T-helper 1 cell (primary cell): ENCODE results near the gene TMUB1.

Experiments
- DNase-seq, 5 donors: peaks; one replicate each; pipeline ENCODE4 v3.0.0-alpha.2; 2012 to 2020

Gene TMUB1

DNA sequence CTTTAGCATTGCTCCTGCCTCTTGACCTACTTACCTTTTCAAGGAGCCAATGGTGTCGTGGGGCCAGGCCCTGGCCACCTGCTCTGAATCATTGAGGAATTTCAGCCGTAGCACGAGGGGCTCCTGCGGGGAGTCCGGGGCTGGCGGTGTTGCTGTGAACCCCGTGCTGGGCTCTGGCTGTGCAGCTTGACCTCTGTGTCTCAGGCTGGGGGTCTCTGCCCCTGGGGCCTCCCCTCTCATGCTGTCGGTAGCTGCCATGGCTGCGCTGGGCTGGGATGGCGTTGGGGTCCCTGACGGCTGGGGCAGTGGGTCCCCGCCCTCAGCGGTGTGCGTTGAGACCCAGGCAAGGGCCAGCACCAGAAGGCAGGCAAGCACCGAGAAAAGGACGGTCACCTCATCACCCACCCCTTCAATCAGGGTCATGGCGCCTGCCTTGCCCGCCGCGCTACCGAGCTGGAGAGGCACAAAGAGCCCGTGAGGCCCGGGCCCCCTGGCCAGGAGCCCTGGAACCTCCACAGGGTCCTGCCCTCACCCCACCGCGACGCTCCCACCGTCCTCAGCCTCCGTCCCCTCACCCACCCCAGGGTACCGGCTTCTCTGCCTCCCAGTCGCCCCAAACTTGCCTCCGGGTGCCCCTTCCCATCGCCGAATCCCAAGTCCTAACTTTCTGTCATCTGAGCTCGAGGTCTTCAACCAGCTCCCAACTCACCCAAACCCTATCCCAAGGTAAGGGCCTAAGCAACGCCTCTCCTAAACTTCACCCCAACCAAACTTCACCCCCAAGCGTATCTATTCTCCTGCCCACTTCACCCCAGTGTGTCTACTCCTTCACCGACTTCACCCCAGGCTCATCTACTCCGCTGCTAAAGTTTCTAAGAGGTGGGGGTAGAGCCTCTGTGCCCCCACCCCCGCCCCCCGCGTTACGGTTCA lies 887 bp downstream of the TMUB1 start:
- no peak for DNase-seq

DNA sequence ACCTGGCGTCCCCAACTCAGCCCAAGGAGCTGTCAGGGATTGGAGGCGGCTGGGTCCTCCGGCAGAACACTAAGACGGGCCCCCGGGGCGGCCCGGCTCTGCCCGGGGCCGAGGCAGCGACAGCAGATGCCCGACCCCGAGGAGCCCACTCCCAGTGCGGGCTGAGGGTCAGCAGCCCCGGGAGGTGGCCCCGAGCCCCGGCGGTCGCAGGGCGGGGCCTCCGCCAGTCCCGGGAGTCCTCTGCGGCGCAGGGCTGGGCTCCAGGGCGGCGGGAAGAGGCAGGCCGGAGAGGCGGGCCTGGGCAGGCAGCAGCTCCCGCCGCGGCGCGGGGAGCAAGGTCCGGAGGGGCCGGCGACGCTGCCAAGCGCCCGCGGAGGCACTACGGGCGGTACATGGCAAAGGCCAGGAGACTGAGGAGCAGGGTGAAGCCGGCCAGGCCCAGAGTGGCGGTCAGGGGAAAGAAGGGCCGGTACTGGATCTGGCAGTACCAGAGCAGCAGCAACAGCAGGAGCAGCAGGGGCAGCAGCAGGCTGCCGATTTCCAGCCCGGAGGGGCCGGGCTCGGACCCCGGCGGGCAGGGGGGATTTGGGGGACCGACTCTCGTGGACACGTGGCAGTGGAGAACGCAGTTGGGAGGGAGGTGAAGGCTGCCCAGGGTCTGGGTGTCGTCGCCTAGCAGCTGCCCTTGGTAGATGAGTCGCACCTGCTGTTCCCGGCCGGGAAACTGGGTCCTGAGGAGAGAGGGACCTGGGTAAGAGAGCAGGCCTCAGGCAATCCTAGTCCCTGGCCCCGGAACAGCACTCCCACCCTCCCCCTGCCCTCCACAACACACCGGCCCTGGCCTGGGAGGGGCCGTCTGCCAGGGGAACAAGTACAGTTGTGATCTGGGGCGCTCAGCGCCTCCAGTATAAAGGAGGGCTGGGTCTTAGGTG lies 1.9 kb downstream of the TMUB1 start:
- no peak for DNase-seq

DNA sequence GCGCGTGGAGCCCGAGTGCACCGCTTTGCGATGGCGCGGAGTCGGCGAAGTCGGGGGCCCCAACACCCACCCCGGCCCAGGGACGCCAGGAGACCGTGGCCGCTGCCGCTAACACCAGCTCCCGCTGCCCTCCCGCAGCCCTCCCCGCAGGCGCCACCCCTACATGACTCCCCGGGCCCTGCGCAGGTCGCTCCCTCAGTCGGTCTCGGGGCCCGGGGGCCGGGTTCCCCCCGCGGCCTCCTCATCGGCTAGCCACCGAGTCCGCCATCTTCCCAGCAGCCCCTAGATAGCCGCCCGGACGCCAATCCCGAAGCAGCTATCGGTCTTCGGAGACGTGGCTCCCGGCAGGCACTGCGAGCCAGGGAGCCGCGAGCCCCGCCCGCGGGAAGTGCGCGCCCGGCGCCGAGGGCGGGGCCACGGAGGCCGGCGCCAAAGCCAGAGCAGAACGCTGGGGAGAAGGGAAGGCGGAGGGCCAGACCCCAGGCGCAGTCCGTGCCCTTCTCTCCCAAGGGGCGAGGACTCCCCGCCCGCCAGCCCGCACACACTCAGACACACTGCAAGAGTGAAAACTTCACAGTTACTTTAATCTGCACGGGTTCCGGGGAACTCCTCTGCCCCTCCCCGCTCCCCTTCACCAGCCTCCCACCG lies 2.6 kb downstream of the TMUB1 start, which contains the start of gene FASTK:
TSS of gene FASTK (minus strand) at position 288 of the 648 bp plus-strand sequence. CDS start at position 245, 43 bp downstream.
- peak; percentile 82 to 89 (median 86) for DNase-seq

DNA sequence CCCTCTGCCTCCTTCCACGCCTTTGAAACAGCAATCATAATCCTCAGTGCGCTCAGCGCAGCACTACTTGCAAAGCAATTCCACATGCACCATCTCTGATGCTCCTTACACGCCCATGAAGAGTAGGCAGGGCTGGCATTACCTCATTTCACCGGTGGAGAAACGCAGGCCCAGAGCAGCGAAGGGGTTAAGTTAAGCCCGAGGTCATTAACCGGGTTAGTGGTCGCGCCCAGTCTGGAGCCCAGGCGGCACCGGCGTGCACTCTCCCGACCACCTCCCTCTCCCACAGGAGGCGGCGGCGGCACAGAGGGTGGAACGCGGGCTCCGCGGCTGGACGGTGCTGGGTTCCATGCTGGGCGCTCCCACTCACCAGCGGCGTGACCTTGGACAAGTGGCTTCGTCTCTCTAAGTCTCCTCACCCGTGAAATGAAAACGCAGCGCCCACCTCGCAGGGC lies 3.2 kb downstream of the TMUB1 start:
- DNase-seq, result no peak

- no peak for DNase-seq
Observed at GRCh38 chr7:151079199-151079910, 3.9 kb downstream of the TMUB1 start.

DNA sequence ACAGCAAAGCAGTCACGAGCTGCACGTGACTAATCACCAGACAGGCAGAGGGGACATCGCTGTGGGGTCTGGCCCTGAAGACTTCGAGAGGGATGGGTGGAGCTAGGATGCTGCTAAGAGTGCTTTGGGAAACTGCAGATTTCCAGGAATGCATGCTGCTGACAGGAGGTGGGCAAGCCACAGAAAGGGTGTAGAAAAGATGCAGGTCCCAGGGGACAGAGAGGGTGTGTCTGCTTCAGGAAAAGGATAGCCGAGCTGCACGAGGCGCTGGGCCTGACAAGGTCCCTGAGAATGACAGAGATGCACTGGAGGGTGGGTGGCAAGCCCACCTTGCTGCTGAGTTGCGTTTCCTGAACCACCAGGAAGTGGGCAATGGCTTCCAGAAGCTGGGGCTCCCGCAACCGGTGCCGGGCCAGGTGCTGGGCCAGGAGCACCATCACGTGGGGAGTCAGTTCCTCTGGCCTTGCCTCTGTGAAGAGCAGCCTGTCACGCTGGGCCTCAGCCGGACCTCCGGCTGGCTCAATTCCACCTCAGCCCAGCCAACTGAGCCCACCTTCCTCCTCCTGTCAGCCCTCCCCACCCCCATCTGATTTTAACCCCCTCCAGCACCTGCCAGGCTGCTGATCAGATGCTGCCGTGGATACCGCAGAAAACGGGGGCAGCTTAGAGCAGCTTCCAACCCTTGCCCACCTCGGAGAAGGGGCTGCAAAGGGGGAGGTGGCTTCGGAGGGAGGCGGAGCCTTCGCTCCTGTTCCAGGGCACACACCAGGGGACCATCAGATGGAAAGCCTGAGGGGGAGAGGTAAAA lies 4.9 kb downstream of the TMUB1 start:
- DNase-seq, result no peak

DNA sequence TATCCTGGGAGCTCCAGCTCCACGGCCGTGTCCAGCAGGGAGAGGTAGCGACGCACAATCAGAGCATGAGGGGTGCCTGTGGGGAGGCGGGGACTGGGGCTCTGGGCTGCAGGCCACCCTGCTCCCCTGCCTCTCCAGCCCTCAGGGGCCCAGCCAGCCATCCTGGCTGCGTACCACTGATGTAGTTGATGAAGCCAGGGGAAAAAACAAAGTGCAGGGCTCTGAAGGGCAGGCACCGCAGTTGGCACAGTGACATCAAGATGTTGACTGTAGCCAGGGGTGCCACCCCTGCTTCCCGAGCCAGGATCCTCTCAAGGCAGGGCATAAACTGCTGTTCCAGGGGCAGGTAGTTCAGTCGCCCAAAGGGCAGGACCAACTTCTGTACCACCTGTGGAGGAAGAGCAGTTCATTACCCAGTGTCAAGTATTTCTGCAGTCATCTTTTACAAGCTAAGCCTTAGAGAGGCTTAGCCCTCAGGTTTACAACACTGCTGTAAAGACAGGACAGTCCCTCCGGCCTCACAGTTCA lies 5.5 kb downstream of the TMUB1 start:
- no peak for DNase-seq

DNA sequence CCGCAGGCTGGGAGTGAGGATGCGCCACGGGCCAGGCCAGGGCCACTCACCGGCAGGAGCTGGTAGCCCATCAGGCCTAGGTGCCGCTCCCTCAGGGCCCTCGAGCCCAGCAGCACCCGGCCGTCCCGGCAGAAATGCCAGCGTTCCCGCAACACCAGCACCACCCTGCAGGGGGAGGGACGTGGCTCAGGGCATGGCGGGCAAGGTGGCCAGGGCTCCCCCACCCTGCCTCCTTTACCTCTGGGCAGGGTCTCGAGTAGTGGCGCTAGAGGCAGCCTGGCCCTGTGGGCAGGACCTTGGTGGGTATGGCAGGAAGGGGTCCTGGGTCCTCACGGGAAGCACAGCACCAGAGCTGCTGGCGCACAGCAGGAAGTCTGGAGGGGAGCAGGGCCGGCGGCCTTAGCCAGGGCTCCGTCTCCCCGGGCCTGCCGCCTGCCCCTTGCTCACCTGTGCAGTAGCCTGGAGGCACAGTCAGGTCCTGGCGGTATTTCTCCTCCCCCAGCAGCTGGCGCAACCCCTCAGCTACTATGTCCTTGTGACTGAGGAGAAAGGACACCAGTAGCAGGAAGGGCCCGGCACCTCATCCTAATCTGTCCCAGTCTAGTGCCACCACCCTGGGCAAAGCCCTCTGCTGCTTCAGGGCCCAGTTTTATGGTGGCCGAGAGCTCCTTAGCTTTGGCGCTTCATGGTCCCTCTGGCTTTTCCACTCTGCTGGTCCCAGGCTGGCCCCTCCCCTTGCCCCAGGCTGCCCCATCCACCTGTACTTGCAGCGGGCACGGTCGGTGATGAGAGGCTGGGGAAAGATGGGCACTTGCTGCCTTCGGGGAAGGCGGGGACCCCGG lies 6.2 kb downstream of the TMUB1 start:
- no peak for DNase-seq

- no peak for DNase-seq
Observed at GRCh38 chr7:151075978-151076426, 7.3 kb downstream of the TMUB1 start.

DNA sequence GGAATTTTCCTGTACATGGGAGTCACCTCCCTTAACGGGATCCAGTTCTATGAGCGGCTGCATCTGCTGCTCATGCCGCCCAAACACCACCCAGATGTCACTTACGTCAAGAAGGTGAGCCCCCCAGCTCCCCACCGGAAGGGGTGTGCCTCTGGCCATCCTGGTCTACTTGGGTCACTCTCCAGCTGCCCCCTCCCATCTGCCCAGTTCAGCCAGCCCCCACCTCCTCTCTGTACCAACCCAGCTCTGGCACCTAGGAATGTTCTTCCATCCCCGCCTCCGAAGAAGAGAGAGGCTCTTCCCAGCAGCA lies 7.7 kb downstream of the TMUB1 start:
- DNase-seq, result no peak

GRCh38 chr7:151074817-151075661 lies 8.3 kb downstream of the TMUB1 start:
- DNase-seq, result no peak

DNA sequence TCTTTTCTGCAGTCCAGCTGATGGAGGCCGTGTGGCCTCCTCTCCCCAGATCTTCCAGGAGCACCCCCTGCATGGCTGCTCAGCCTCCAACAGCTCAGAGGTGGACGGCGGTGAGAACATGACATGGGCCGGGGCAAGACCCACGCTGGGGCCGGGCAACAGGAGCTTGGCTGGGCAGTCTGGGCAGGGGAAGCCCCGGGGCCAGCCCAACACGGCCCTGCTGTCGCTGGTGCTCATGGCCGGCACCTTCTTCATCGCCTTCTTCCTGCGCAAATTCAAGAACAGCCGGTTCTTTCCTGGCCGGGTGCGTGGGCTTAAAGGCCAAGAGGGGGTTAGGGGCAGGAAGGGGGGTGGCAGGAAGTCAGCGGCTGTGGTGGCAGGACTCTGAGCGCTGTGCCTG lies 9.3 kb downstream of the TMUB1 start:
- DNase-seq, result no peak

- DNase-seq, result no peak
Observed at GRCh38 chr7:151071032-151071866, 12.0 kb downstream of the TMUB1 start.

DNA sequence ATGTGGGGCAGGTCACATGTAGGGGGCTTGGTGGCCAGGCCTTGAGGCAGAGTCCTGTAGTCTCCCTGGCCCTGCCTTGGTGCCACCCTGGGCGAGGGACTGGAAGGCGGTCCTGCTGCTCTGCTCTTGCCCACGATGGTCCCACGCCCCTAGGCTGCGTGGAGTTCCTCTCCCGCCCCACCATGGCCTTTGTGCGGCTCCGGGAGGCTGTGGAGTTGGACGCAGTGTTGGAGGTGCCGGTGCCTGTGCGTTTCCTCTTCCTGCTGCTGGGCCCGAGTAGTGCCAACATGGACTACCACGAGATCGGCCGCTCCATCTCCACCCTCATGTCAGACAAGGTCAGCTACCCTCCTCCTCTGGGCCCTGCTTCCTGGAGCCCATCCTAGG lies 12.7 kb downstream of the TMUB1 start:
- no peak for DNase-seq

DNA sequence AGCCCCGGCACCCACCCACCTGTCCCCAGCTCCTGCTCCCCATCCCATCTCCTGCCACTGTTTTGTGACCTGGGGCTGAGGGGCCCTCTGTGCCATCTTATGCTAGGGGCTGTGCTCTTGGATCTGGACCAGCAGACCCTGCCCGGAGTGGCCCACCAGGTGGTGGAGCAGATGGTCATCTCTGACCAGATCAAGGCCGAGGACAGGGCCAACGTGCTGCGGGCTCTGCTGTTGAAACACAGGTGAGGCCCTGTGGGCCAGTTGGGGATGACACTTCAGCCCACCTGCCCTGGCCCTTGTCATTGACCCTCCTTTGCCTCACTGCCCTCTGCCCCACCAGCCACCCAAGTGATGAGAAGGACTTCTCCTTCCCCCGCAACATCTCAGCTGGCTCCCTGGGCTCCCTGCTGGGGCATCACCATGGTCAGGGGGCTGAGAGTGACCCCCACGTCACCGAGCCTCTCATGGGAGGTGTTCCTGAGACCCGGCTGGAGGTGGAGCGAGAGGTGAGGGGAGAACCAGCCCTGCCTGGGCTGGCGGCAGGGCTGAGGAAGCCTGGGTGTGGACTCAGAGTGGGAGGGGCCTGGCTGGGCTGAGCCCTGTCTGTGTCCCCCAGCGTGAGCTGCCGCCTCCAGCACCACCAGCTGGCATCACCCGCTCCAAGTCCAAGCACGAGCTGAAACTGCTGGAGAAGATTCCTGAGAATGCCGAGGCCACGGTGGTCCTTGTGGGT lies 13.3 kb downstream of the TMUB1 start:
- DNase-seq, result no peak

DNA sequence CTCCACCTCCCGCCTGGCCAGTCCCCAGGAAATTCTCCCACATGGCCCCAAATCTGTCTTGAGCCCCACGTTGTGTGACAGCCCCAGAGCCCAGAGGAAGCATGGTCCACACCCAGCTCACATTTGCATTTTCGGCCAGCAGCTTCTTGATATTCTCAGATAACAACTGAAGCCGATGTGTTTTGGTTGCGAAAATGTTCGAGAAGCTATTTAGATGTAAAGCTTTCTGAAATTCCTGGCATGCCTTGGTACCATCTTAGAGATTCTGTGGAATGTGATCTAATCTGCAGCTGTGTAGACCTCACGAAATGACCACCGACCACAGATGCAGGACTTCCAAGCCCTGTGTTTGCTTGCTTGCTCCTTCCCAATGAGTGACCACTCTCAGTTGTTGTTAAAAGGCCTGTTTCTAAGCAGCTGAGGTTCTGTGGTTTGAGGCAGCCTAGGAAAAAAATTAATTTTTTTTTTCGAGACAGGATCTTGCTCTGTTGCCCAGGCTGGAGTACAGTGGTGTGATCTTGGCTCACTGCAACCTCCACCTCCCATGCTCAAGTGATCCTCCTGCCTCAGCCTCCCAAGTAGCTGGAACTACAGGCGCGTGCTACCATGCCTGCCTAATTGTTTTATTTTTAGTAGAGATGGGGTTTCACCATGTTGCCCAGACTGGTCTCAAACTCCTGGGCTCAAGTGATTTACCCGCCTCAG lies 15.1 kb downstream of the TMUB1 start:
- no peak for DNase-seq
